Endodermal cell (in vitro differentiated cells): ENCODE measurements around the gene SYCP2. TPM values are rescaled to one million over a fixed set of nuclear protein-coding genes. Genes with fewer than 3 reads are reported as not detected.
A peak's percentile ranks its signal among the peaks of the same experiment; 100 is the strongest.

Experiments
- DNase-seq: peaks from one replicate; pipeline ENCODE4 v3.0.0-alpha.2; 2017
- H3K27ac ChIP-seq: 2 replicates; pipeline ENCODE4 v1.5.1; 2013; ENCODE audit warnings: mild to moderate bottlenecking, low read depth, low read length, moderate library complexity
- H3K27me3 ChIP-seq: 2 replicates; pipeline ENCODE4 v1.6.1; 2013; ENCODE audit warnings: mild to moderate bottlenecking, low read length, moderate library complexity; ENCODE audit not compliant: insufficient read depth, control insufficient read depth, poor library complexity, severe bottlenecking
- H3K36me3 ChIP-seq: 2 replicates; pipeline ENCODE4 v1.7.0; 2013; ENCODE audit warnings: mild to moderate bottlenecking, low read length, moderate library complexity; ENCODE audit not compliant: control insufficient read depth, insufficient read depth
- H3K4me1 ChIP-seq: one replicate; pipeline ENCODE4 v1.7.0; 2013; ENCODE audit warnings: low read length; ENCODE audit not compliant: control insufficient read depth, insufficient read depth
- H3K4me3 ChIP-seq: 2 replicates; pipeline ENCODE4 v1.5.1; 2013; ENCODE audit warnings: mild to moderate bottlenecking, low read length, moderate library complexity
- H3K9ac ChIP-seq: 2 replicates; pipeline ENCODE4 v1.6.1; 2013; ENCODE audit warnings: mild to moderate bottlenecking, low read length, moderate library complexity; ENCODE audit not compliant: poor library complexity, severe bottlenecking; ENCODE audit errors: extremely low read depth
- H3K9me3 ChIP-seq: 2 replicates; pipeline ENCODE4 v1.6.1; 2013; ENCODE audit warnings: mild to moderate bottlenecking, low read length, moderate library complexity; ENCODE audit not compliant: control insufficient read depth
- H3K27ac Mint-ChIP-seq: 2 replicates; pipeline ENCODE4 v1.8.0; 2020; ENCODE audit warnings: mixed read lengths
- H3K27me3 Mint-ChIP-seq: 2 replicates; pipeline ENCODE4 v1.8.0; 2021; ENCODE audit warnings: mild to moderate bottlenecking, mixed read lengths; ENCODE audit not compliant: insufficient read depth
- H3K36me3 Mint-ChIP-seq: 2 replicates; pipeline ENCODE4 v1.8.0; 2020; ENCODE audit warnings: low read depth, mixed read lengths
- H3K4me1 Mint-ChIP-seq: 2 replicates; pipeline ENCODE4 v1.8.0; 2020; ENCODE audit warnings: mixed read lengths
- H3K4me3 Mint-ChIP-seq: 2 replicates; pipeline ENCODE4 v1.8.0; 2020; ENCODE audit warnings: mild to moderate bottlenecking, moderate library complexity, mixed read lengths
- H3K9me3 Mint-ChIP-seq: 2 replicates; pipeline ENCODE4 v1.8.0; 2020; ENCODE audit warnings: mild to moderate bottlenecking, mixed read lengths
- WGBS, 2 experiments: methylation state at CpG; one replicate each; pipeline versions ENCODE4 v1.1.5 to v1.1.7; 2013; ENCODE audit warnings: missing lambda C conversion rate in 2 of 2, mixed read lengths in 1 of 2; ENCODE audit not compliant: insufficient coverage in 1 of 2, insufficient read length in 1 of 2; 5-methylcytosine and 5-hydroxymethylcytosine counted together
- total RNA-seq, 2 donors: library from RNA; stranded (reverse); fragmentation: NEBNext Ultra II Directional in 1 of 2; extraction: Animal tissue kit (Norgen Biotek cat#: 25700) in 1 of 2; gene quantifications; 2 replicates in 1 of 2; 3 replicates in 1 of 2; pipeline ENCODE4 v1.2.1, GENCODE V29; 2021
- TF ChIP-seq, protein P1 (sequence below): fragments of 200-600 bp; sonication (generic); conservative IDR thresholded peaks from 2 replicates; pipeline ENCODE4 v1.5.0; 2021; ENCODE audit warnings: antibody characterized with exemption, mild to moderate bottlenecking

SYCP2 gene
- total RNA-seq, 2 donors from 2014 or later: 1.2 to 1.4 TPM

DNA sequence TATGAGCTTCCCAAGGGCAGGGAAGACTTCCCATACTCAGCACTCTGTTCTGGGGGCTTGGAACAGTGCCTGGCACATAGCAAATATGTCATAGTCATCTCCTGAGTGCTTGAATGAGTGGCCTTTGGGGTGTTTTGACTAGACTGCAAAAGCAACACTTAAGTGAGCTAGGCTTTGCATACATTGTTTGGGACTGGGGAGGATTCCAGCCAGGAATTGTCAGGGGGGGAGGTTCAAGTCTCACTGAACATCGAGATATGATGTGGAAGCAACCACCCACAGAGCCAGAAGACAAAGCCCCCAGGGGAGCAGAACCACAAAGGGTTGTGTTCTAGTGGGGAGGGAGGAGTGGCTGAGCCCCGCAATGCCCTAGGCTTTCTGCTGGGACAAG lies 98.4 kb downstream of the SYCP2 start:
- no peaks in the 10 kb centered on the region for H3K4me1 ChIP-seq
- H3K27ac ChIP-seq: no peak overlapping the region
- TF ChIP-seq, protein P1, sequence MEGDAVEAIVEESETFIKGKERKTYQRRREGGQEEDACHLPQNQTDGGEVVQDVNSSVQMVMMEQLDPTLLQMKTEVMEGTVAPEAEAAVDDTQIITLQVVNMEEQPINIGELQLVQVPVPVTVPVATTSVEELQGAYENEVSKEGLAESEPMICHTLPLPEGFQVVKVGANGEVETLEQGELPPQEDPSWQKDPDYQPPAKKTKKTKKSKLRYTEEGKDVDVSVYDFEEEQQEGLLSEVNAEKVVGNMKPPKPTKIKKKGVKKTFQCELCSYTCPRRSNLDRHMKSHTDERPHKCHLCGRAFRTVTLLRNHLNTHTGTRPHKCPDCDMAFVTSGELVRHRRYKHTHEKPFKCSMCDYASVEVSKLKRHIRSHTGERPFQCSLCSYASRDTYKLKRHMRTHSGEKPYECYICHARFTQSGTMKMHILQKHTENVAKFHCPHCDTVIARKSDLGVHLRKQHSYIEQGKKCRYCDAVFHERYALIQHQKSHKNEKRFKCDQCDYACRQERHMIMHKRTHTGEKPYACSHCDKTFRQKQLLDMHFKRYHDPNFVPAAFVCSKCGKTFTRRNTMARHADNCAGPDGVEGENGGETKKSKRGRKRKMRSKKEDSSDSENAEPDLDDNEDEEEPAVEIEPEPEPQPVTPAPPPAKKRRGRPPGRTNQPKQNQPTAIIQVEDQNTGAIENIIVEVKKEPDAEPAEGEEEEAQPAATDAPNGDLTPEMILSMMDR: no peak
- H3K9me3 ChIP-seq: no peaks in the 10 kb centered on the region
- no peak overlapping the region for H3K27ac Mint-ChIP-seq
- H3K9me3 Mint-ChIP-seq: no peaks in the 10 kb centered on the region
- no peak overlapping the region for H3K4me3 ChIP-seq
- no peaks in the 10 kb centered on the region for H3K36me3 ChIP-seq
- peaks cover 11% of the 10 kb centered on the region for H3K27me3 Mint-ChIP-seq
- H3K4me1 Mint-ChIP-seq: peaks cover 5% of the 10 kb centered on the region
- H3K27me3 ChIP-seq: no peaks in the 10 kb centered on the region
- no peaks in the 10 kb centered on the region for H3K36me3 Mint-ChIP-seq
- DNase-seq: no peak
- no peak overlapping the region for H3K9ac ChIP-seq
- 66% methylated on average over 2 of the region's 2 CpGs; no CpG with 5 or more reads in 1 of the 2 experiments for WGBS, 2 experiments
- H3K4me3 Mint-ChIP-seq: no peak overlapping the region

DNA sequence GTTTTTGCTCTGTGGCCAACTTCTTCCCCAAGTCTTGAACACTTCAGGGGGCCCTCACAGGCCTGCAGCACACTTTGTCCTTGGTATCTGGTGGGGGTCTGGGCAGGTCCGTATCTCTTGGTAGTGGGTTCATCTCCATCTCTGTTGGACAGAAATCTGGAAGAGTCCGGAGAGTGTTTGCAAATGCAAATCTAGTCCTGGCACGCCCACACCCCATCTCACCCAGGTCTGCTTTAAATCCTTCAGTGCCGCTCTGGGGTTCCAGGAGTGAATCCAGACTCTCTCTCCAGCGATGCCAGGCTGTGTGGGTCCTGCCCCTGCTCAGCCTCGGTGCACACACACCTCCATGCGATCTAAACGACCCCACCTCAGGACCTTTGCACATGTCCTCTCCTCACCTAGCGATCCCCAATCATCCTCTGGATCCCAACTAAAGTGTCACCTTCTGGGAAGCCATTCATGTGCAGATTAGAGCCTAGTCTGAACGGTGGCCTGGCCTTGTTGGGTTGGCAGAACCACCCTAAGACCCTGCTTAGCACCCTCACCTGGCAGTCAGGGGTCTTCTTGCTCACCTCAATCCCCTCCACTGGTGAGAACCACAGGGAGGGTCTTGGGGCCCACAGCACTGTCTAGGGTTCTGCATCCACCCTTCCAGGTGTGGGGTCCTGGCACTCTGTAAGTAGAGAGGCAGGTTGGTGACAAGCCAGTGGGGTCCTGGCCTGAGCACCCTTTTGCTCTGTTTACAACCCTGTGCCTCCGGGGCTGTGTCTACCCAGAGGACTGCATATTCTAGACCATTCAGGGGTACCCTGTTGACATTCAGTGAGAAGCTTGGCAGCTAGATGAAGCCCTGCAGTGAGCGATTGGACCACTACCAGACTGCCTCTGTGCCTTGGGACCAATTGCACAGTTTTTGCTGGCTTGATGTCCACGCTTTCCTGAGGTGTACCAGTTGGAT lies 100.8 kb downstream of the SYCP2 start:
- peaks cover 5% of the 10 kb centered on the region for H3K4me1 Mint-ChIP-seq
- Histone ChIP-seq H3K9ac (no peak overlapping the region), H3K4me1 (no peaks in the 10 kb centered on the region), H3K27ac (no peak overlapping the region), H3K4me3 (no peak overlapping the region), H3K9me3 (no peaks in the 10 kb centered on the region), H3K27me3 (no peaks in the 10 kb centered on the region), H3K36me3 (no peaks in the 10 kb centered on the region)
- H3K27me3 Mint-ChIP-seq: peaks cover 11% of the 10 kb centered on the region
- 78 to 97% methylated on average over 8 to 13 of the region's 13 CpGs for WGBS, 2 experiments
- no peak for DNase-seq
- H3K4me3 Mint-ChIP-seq: no peak overlapping the region
- H3K36me3 Mint-ChIP-seq: no peaks in the 10 kb centered on the region
- no peak overlapping the region for H3K27ac Mint-ChIP-seq
- TF ChIP-seq, protein P1: no peak
- no peaks in the 10 kb centered on the region for H3K9me3 Mint-ChIP-seq

DNA sequence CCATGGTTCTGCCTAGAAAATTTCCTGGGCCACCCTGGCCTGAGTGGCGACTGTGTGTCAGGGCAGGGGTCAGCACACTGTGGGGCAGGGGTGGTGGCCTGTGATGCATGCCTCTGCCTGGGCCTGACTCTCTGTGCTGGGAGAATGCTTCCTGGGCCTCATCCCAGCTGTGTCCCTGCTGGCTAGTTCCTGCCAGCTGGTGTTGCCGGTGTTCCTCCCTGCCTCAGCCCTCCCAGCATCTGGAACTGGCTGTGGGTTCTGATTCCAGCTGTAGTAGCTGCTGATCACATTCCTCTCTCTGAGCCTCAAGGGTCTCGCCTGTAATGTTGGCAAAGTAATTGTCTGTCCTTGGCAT lies 101.5 kb downstream of the SYCP2 start:
- no peaks in the 10 kb centered on the region for H3K27me3 ChIP-seq
- no peaks in the 10 kb centered on the region for H3K9me3 Mint-ChIP-seq
- no peak overlapping the region for H3K9ac ChIP-seq
- WGBS, 2 experiments: 65 to 75% methylated on average over 2 to 3 of the region's 3 CpGs
- H3K27ac ChIP-seq: no peak overlapping the region
- no peaks in the 10 kb centered on the region for H3K4me1 ChIP-seq
- peak; percentile 43 for DNase-seq
- no peaks in the 10 kb centered on the region for H3K36me3 ChIP-seq
- H3K27me3 Mint-ChIP-seq: peaks cover 9% of the 10 kb centered on the region
- H3K4me3 ChIP-seq: no peak overlapping the region
- H3K27ac Mint-ChIP-seq: no peak overlapping the region
- no peaks in the 10 kb centered on the region for H3K36me3 Mint-ChIP-seq
- H3K4me3 Mint-ChIP-seq: no peak overlapping the region
- peaks cover 5% of the 10 kb centered on the region for H3K4me1 Mint-ChIP-seq
- TF ChIP-seq, protein P1: no peak
- H3K9me3 ChIP-seq: no peaks in the 10 kb centered on the region
